ENCODE results near the gene GLB1L2. TPM values are rescaled to one million over a fixed set of nuclear protein-coding genes. Genes with fewer than 3 reads are reported as not detected.
"Not testable (repeated sequence)": the region's sequence is repeated elsewhere in the genome, so short reads cannot be mapped to it uniquely, and the experiment has no call there.

Gene GLB1L2
- total RNA-seq, 4 donors from 2014 or later, result 13.4 to 31.6 (median 25.8) TPM

DNA sequence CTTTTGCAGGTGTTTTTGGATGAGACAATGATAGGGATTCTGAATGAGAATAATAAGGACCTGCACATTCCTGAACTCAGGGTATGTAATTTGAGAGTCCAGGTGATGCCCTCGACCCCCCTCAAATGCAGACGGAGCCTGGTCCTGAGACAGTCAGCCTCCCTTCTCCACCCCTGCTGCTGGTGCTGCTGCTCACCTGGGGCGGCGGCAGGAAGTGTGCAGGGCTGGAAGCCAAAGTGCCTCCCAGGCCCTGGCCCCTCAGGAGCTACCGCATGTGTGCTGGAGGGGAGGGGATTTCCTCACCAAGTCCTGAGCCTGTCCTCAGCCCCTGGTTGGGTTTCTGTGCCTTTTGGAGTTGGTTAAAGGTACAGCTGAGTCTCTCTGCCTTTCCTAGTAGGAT, 19.0 kb upstream of the GLB1L2 start:
- Histone ChIP-seq H3K27me3 (no peaks in the 10 kb centered on the region), H3K4me1 (no peaks in the 10 kb centered on the region), H3K4me3 (replicated peaks in 1 of 3) (no peak overlapping the region), H3K27ac (no peak overlapping the region), H3K36me3 (no peaks in the 10 kb centered on the region), H3K9me3 (no peaks in the 10 kb centered on the region)
- WGBS, 2 donors, result 67 to 82% methylated on average over 2 to 4 of the region's 5 CpGs
- TF ChIP-seq, protein P1, sequence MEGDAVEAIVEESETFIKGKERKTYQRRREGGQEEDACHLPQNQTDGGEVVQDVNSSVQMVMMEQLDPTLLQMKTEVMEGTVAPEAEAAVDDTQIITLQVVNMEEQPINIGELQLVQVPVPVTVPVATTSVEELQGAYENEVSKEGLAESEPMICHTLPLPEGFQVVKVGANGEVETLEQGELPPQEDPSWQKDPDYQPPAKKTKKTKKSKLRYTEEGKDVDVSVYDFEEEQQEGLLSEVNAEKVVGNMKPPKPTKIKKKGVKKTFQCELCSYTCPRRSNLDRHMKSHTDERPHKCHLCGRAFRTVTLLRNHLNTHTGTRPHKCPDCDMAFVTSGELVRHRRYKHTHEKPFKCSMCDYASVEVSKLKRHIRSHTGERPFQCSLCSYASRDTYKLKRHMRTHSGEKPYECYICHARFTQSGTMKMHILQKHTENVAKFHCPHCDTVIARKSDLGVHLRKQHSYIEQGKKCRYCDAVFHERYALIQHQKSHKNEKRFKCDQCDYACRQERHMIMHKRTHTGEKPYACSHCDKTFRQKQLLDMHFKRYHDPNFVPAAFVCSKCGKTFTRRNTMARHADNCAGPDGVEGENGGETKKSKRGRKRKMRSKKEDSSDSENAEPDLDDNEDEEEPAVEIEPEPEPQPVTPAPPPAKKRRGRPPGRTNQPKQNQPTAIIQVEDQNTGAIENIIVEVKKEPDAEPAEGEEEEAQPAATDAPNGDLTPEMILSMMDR (IDR thresholded peaks at IDR 0.05), result no peak
- TF ChIP-seq POLR2A (IDR thresholded peaks at IDR 0.05), result no peak
- DNase-seq, result no peak
- intact Hi-C loops (cut with DNase I), result no loop called here

DNA sequence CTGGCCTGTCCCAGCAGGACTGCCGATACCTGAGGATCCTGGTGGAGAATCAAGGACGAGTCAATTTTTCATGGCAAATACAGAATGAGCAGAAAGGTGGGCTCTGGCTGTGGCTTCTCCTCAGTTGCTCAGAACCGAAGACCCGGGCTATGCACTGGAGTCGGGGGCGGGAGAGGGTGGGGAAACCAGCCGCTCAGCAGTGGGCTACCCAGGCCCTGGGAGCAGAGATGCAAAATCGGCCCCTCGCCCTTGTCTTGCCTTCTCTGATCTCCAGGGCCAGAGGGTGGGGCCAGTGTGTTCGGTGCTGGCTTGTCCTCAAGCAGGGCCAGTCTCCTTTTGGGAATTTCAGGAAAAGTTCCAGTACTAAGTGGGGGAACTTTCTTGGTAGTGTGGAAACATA, 18.4 kb upstream of the GLB1L2 start:
- H3K4me1 ChIP-seq, result no peaks in the 10 kb centered on the region
- TF ChIP-seq, protein P1 (IDR thresholded peaks at IDR 0.05), result no peak
- TF ChIP-seq POLR2A (IDR thresholded peaks at IDR 0.05), result no peak
- H3K36me3 ChIP-seq, result no peaks in the 10 kb centered on the region
- no peaks in the 10 kb centered on the region for H3K9me3 ChIP-seq
- intact Hi-C loops (cut with DNase I), result no loop called here
- no peak overlapping the region for H3K27ac ChIP-seq
- no peak for DNase-seq
- WGBS, 2 donors, result 92 to 95% methylated on average over 10 of the region's 10 CpGs
- H3K27me3 ChIP-seq, result no peaks in the 10 kb centered on the region
- no peak overlapping the region for H3K4me3 ChIP-seq (replicated peaks in 1 of 3)

- no peak for DNase-seq
- TF ChIP-seq, protein P1 (IDR thresholded peaks at IDR 0.05), result no peak
- TF ChIP-seq POLR2A (IDR thresholded peaks at IDR 0.05), result no peak
- no peaks in the 10 kb centered on the region for H3K36me3 ChIP-seq
- no peak overlapping the region for H3K4me3 ChIP-seq (replicated peaks in 1 of 3)
- no peaks in the 10 kb centered on the region for H3K9me3 ChIP-seq
- no peak overlapping the region for H3K27ac ChIP-seq
- H3K27me3 ChIP-seq, result no peaks in the 10 kb centered on the region
- WGBS, 2 donors, result 88 to 89% methylated on average over 9 of the region's 9 CpGs
- intact Hi-C loops (cut with DNase I), result no loop called here
- H3K4me1 ChIP-seq, result no peaks in the 10 kb centered on the region
These were observed 17.8 kb upstream of the GLB1L2 start for GRCh38 chr11:134313821-134314607.

- TF ChIP-seq, protein P1 (IDR thresholded peaks at IDR 0.05), result no peak
- no peak for TF ChIP-seq POLR2A (IDR thresholded peaks at IDR 0.05)
- no peaks in the 10 kb centered on the region for H3K36me3 ChIP-seq
- H3K4me3 ChIP-seq (replicated peaks in 1 of 3), result no peak overlapping the region
- no peaks in the 10 kb centered on the region for H3K4me1 ChIP-seq
- H3K27ac ChIP-seq, result no peak overlapping the region
- no peak for DNase-seq
- no peaks in the 10 kb centered on the region for H3K9me3 ChIP-seq
- intact Hi-C loops (cut with DNase I), result no loop called here
- no peaks in the 10 kb centered on the region for H3K27me3 ChIP-seq
- WGBS, 2 donors, result 95 to 96% methylated on average over 3 of the region's 3 CpGs
These were observed 14.7 kb upstream of the GLB1L2 start for GRCh38 chr11:134317103-134317502.

DNA sequence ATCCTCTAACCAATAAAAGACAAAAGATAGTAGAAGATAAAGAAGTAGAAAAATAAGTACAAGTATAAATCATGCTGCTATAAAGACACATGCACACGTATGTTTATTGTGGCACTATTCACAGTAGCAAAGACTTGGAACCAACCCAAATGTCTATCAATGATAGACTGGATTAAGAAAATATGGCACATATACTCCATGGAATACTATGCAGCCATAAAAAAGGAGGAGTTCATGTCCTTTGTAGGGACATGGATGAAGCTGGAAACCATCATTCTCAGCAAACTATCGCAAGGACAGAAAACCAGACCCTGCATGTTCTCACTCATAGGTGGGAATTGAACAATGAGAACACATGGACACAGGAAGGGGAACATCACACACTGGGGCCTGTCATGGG, 10.4 kb upstream of the GLB1L2 start:
- not testable (repeated sequence) for DNase-seq, H3K9me3 ChIP-seq

More for the DNA sequence above, 10.4 kb upstream of the GLB1L2 start:
- H3K4me1 ChIP-seq; H3K27me3 ChIP-seq; H3K27ac ChIP-seq; intact Hi-C loops (cut with DNase I); H3K4me3 ChIP-seq (replicated peaks in 1 of 3); H3K36me3 ChIP-seq: not testable (repeated sequence)
- 88 to 91% methylated on average over 2 of the region's 2 CpGs for WGBS, 2 donors

All from thyroid gland (tissue), 4 donors.